NOMO-1 treated with DMSO at 0.1 percent for 48 hours (cell line): Measurements from ENCODE around the gene PRF1.
"Not testable (repeated sequence)": the region's sequence is repeated elsewhere in the genome, so short reads cannot be mapped to it uniquely, and the experiment has no call there.

Source experiments
- DNase-seq: peaks from one replicate; lab custom pipeline; 2025; ENCODE audit not compliant: unreplicated experiment; lab: John Stamatoyannopoulos, UW

The PRF1 gene

DNA sequence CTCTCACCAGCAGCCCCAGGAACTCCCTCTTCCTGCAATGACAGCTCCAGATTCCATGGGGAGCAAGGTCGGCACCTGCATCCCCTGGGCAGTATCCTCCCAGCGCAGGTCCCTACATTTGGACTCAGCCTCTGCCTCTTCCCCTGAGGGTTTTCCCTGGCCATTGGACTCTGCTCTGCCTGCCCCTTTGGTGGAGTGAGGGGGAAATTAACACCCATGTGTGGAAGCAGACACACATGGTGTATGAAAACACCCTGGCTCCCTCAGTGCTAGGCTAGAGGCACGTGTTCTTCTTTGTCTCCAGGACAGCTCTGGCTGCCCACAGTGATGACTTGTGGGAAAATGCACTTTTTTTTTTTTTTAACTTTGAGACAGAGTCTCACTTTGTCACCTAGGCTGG is 8.4 kb downstream of the PRF1 start:
- no peak for DNase-seq

DNA sequence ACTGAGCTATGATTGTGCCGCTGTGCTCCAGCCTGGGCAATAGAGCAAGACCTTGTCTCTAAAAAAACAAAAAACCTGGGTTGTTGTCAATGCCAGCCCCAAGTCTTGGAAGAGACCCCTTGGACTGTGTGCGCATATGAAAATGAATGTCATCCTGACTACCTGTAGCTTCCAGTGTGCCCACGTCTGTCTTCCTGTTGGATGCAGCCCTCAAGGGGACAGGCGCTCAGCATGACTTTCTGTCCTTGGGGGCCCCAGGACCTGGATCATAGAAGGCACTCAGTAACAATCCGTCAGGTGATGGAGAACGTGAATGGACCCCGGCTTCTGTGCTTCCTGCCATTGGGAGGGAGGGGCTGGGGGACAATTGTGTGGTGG is 9.0 kb downstream of the PRF1 start:
- DNase-seq: no peak

DNA sequence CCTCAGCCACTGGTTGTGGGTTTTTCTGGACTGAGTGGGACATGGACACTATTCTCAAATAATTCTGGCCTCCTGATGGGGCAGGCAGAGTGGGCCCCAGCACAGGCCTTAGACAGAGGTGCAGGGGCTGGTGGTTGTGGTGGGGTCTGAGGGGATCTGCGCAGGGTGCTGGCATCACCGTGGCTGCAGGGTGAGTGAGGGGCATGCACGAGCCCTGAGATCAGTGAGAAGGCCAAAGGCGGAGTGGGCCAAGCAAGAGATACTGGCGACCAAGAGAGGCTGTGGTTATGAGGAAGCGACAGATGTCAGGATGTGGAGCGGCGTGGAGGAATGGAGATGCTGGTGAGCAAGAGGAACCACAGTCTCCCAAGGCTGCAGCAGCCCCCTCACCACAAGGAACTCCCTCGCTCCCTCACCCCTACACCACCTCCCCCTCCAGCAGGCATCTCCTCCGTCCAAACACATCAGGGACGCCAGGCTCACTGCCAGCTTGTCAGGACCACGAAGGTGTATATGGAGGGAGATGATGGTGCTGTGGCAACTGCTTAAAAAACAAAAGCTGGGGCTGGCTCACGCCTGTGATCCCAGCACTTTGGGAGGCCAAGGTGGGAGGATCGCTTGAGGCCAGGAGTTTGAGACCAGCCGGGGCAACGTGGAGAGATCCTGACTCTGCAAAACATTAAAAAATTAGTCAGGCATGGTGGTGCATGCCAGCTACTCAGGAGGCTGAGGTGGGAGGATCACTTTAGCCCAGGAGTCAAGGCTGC is 9.6 kb downstream of the PRF1 start:
- DNase-seq: no peak

DNA sequence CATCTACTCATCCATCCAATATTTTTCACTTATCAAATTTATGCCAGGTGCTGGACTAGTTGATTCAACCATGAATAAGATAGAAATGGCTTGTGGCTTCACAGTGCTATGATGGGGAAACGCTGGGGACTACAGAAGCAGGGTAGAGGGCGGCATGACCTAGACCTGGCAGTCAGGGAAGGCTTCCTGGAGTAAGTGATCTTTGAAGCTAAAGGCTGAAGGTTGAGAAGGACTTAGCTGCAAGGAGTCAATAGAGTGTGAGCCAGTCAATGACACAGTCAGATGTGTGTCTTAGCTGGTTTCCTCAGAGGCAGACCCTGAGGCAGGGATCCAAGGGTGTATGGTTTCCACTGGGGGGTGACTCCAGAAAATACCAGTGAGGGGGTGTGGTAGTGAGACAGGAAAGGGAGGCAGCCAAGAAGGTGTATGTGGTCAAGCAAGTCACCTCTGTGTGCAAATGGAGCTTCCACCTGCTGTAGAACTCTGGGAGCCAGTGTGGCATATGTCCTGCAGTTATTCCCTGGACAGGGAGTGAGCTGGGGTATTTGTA is 10.3 kb downstream of the PRF1 start:
- DNase-seq: no peak

DNA sequence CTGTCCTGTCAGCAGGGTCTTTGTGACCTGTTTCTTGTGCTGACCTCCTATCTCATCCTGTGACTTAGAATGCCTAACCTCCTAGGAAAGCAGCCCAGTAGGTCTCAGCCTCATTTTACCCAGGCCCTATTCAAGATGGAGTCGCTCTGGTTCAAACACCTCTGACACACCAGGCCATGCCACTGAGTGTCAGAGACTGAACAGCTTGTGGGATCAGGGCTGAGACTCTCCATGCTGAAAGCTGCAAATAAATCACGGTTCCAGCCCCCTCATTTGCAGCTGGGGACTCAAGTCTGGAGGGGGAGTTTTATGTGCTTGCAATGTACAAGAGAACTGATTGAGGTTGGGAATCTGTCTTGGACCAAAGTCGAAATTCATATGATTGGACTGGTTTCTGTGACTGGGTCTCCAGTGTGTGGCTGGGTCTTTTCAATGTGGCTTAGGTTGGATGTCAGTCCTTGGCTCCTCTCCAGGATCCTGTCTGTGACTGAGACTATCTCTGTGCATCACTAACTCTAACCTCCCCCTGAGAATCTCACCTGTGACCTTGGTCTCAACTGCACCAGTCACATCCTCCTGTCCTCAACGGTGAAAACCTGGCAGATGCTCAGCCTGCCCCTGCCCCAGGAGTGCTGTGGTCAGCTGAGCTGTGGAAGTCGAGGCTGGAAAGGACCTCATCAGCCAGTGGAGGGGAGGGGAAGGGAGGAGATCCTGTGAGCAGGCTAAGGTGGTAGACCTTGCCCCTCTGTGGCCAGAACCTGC is 11.7 kb downstream of the PRF1 start:
- DNase-seq: no peak

DNA sequence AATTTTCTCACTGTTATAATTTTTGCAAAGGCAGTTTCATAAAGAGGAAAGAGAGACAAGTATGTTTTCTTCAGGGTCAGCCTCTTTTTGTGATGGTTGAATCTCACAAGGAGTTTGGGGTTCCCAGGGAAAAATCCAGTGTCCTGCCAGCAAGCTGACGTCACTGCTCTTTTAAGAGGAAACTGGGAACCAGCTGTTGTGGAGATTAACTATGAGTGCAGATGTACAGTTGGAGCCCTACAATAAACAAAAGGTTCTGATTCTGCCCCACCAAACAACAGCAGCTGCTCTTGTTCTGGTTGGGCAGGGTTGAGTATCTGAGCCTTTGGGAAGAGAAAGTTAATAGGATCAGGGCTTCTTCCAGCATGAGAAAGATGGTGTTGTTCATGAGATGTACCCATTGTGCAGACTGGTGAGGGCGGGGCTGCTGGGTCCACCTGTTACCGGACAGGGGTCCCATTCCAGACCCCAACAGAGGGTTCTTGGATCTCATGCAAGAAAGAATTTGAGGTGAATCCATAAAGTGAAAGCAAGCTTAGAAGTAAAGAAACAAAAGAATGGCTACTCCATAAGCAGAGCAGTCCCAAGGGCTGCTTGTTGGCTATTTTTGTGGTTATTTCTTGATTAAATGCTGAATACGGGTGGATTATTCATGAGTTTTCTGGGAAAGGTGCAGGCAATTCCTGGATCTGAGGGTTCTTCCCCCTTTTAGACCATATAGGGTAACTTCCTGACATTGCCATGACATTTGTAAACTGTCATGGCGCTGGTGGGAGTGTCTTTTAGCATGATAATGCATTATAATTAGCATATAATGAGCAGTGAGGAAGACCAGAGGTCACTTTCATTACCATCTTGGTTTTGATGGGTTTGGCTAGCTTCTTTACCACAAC is 12.5 kb downstream of the PRF1 start:
- no peak for DNase-seq

DNA sequence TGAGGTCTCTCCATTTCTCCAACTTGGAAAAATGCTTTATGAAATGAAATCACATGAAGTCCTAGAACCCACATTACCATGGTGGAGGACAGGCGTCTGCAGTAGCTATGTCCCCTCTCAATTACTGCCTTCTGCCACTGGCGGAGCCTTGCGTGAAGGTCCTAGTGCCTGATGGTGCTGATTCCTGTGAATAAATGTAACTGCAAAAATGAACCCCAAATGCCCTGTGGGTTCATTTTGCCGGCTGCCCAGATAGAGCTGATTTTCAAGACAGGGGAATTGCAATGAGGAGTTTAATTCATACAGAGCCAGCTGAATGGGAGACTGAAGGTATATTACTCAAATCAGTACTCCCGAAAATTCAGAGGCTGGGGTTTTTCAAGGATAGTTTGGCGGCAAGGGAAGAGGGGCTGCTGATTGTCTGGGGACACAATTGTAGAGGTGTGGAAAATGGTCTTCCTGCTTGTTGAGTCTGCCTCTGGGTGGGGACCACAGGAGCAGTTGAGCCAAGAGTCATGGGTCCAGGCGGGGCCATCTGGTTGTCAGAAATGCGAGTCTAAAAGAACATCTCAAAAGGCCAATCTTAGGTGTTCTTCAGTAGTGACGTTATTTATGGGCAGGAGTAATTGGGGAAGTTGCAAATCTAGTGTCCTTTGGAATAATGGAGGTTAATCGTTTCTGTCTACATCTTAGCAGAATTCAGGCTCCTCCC is 13.5 kb downstream of the PRF1 start:
- peak; percentile 56 for DNase-seq

DNA sequence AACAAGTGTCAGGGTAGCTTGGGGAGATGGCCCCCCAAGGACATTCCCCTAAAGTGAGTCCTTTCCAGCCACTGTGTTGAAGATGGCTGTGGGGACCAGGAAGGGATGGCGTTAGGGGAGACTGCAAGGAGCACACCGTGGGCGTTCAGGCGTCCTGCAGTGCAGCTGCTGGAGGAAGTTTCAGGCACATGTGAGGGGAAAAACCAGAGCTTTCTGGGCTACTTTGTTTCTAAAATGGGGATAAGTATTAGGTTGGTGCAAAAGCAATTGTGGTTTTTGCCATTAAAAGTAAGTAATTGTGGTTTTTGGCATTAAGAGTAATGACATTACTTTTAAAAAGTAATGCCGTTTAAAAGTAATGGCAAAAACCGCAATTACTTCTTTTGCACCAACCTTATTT is 14.3 kb downstream of the PRF1 start:
- DNase-seq: peak; percentile 41

DNA sequence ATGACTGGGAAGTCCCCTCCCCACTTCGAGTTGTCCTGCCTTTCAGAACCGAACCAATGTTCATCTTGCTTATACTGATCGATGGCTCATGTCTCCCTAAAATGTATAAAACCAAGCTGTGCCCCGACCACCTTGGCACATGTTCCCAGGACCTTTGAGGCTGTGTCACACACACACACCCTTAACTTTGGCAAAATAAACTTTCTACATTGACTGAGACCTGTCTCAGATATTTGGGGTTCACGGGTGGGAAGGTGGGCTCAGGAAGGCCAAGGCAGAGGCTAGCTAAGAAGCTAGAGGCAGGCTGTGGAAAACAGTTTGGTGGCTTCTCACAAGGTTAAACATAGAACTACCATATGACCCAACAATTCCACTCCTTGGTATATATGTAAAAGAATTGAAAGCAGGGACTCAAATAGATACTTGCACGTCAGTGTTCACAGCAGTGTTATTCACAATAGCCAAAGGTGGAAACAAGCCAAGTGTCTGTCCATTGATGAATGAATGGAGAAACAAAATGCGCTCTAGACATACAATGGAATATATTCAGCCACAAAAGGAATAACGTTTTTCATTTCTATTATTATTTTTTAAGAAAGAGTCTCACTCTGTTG is 15.4 kb downstream of the PRF1 start:
- no peak for DNase-seq

DNA sequence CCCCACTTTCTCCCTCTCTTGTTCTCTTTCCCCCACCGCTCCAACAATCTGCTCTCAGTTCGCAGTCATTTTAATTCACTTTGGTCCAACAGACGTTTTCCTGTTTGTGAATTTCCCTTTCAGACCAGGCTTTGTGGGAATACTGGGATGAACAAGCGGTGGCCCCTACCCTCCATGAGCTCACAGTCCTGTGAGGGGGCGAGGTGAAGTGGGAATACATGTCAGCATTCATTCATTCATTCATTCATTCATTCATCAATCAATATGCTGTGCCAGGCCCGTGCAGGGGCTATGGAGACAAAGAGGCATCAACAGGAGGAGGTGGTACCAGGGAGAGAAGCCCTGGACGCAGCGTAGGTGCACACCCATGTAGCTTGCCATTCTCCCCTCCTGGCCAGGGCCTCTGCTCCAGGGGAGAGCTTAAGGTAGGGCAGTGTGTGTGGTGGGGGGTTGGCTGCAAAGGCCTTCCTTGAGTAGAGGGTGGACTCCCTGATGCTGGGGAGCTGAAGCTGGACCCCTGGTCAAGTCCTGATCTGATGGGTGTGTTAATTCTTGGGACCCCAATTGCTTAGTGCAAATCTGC is 16.1 kb downstream of the PRF1 start:
- no peak for DNase-seq

DNA sequence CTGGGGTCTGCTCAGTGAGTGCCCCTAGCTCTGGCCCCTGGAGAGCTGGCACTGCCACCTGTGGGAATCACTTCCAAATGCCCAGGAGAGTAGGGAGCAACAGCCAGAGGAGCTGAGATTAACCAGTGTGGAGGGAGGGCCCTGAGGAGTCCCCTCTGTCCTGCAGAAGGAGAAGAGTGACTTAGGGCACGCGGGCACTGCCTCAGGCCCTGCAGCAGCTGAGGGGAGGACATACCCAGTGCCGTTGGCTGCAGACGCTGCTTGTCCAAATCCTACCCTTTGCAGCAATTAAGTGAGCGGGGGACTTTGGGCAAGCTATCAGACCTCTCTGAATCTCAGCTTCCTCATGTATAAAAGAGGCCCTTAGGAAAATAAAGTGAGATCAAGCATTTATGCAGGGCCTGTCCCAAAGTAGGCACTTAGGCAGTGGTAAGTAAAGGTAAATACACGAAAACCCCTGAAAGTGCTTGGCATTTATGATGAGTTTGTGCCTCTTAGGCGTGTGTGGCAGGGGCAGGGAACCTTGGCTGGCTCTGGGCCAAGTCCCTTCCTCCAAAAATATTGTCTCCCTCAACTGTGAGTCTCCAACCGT is 16.9 kb downstream of the PRF1 start:
- no peak for DNase-seq

DNA sequence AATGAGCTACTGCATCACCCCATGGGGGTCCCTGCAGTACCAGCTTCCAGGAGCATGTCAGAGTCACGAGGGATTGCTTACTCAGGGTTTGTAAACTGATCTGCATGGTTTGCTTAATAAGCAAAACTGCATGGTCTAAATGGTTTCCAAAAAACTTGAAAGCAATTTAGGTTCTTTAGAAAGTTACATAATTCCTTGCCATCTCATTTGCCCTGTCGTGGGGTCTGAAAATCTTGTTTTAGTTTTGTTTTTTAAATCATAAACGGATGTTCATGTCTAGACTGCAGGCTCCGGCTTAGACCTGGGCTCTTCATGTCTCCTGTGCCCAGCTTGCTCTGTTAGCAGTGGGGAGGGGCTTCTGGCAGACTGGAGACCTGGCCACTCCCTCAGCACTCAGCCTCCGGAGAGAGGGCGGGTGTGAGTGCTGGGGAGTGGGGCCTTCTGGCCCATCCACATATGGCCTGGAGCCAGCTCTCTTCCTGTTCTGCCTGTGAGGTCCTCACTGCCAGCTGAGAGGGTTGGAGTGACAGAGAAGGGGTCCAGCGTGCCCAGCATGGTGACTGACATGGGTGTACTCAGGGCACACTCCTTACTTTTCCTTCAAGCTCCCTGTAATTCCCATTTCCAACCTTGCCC is 17.5 kb downstream of the PRF1 start:
- no peak for DNase-seq

DNA sequence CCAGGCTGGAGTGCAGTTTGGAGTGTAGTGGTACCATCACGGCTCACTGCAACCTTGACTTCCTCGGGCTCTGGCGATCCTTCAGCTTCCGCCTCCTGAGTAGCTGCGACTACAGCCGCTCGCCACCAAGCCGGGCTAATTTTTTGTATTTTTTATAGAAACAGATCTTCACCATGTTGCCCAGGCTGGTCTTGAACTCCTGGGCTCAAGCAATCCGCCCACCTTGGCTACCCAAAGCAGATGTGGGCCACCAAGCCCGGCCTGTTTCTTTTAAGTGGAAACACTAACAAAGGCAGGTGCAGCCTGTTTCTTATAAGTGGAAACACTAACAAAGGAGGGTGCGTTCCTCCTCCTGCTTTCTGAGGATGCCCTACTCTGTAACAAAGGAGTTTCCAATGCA is 18.2 kb downstream of the PRF1 start:
- DNase-seq: no peak

DNA sequence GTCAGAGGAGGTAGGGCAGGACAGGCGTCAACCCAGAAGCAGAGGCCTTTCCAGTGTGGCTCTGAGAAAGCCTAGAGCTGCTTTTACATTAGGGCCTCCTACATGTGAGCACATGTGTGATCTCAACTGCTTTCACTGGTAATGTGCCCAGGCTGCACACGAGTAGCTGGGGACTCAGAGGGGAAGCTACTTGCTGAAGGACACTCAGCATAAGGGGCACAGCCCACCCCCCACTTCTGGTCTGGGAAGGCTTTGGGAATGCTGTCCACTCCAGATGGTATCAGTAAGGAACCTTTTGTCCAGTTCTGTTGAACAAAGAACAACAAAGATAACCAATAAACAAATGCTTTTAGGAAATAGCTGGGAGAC is 18.9 kb downstream of the PRF1 start:
- DNase-seq: no peak

DNA sequence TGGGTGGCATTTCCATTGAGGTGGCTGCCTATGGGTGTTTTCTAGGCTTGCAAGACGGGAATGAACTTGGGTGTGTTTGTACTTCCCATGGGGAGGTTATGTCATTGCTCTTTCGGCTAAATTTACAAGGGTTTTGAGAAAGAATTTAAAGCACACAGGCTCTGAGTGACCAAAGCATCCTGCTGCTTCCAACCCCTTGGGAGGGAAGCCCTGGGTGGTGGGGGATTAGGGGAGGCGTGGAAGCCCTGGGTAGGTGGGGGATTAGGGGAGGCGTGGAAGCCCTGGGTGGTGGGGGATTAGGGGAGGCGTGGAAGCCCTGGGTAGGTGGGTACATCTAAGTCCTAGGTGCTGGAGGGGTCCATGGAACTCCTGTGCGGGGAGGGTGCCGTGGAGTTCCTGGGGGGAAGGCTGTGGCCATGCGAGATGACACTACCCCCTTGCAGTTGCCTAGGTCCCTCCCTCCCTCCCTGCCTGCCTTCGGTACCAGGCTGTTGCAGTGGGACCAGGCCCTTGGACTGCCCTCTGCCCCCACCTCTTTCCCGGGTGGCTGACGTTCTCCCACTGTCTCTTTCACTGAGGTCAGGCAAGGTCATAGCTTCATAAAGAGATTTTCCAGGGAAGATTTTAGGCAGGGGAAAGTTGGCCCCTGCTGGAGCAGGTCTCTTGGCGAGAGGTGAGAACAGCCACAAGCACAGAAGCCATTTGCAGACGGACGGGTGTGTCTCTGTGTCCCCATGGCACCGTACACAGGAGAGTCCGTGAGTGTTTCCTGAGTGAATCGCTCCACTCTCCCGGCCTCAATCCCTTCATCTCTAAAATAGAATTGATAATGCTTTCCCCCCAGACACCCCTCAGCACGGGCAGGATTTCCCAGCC is 19.5 kb downstream of the PRF1 start:
- no peak for DNase-seq

DNA sequence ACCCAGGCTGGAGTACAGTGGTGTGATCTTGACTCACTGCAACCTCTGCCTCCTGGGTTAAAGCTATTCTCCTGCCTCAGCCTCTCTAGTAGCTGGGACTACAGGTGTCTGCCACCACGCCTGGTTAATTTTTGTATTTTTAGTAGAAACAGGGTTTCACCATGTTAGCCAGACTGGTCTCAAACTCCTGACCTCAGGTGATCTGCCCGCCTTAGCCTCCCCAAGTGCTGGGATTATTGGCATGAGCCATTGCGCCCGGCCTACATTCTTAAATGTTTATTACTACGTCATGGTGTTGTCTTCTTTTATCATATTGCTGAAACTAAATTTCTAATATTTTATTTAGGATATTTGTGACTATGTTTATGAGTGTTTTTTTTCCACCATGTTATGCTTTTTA is 21.4 kb downstream of the PRF1 start:
- DNase-seq: not testable (repeated sequence)

DNA sequence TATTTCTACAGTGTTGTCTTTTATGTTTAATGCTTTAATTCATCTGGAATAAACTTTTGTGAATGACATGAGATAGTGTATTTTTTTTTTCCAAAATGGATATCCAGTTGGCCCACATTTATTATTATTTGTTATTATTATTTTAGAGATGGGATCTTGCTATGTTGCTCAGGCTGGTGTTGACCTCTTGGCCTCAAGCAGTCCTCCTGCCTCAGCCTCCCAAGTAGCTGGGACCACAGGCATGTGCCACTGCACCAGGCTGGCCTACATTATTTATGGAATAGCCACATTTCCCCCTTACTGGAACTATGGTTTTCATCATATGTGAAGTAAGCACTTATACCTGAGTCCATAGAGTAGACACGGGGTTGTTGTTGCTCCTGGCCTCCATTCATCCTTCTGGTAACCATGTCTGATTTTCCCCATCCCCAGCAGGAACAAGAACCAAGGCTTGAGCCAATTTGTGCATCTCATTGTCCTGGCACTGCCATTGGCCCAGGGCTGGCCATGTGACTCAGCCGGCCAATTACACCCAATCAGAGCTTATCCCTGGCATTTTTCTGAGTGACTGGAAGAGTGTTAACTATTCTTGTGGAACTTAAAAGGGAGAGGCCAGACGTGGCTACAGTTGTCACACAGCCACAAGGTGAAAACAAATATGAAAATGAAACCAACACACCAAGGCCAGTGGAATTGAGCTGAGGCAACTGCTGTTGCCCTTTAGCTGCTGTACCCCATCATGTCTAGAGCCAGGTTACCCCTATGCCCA is 23.1 kb downstream of the PRF1 start:
- DNase-seq: no peak
